HEK293 (cell line): ENCODE measurements around the gene FAAH.
A peak's percentile ranks its signal among the peaks of the same experiment; 100 is the strongest.

Experiments
- CTCF ChIA-PET: fragments of 350-600 bp; formaldehyde crosslinking; extraction: SDS; loops from one replicate; lab custom pipeline; 2021; ENCODE audit warnings: antibody characterized with exemption; lab: Yijun Ruan, JAX
- POLR2A ChIA-PET: fragments of 300-600 bp; formaldehyde crosslinking; extraction: SDS; loops from one replicate; lab custom pipeline; 2020; ENCODE audit warnings: antibody characterized with exemption, inconsistent platforms; lab: Yijun Ruan, JAX
- H3K27ac ChIP-seq: fragments of 200-500 bp; sonication (Bioruptor generic); 2 replicates; pipeline ENCODE4 v1.5.1; 2014; ENCODE audit warnings: low read depth, low read length, control low read depth, inconsistent platforms; ENCODE audit errors: extremely low read depth
- H3K36me3 ChIP-seq, 2 experiments: fragments of 200-500 bp in 1 of 2; sonication (Bioruptor generic) in 1 of 2; 1 replicate in 1 of 2; 2 replicates in 1 of 2; pipeline ENCODE4 v1.5.1; 2014 to 2017; ENCODE audit warnings: inconsistent platforms in 2 of 2, low read length in 2 of 2; ENCODE audit not compliant: control insufficient read depth in 2 of 2, insufficient read depth in 1 of 2
- H3K4me1 ChIP-seq: fragments of 200-500 bp; sonication (Bioruptor generic); 2 replicates; pipeline ENCODE4 v1.5.1; 2014; ENCODE audit warnings: mild to moderate bottlenecking, low read length, inconsistent platforms; ENCODE audit not compliant: control insufficient read depth, insufficient read depth
- H3K4me3 ChIP-seq: 2 replicates; pipeline ENCODE4 v1.5.1; 2011; ENCODE audit warnings: low read depth, mild to moderate bottlenecking, control low read depth, low read length, moderate library complexity
- H3K9me3 ChIP-seq: fragments of 200-500 bp; sonication (Bioruptor generic); 2 replicates; pipeline ENCODE4 v1.5.1; 2014; ENCODE audit warnings: low read depth, low read length, inconsistent platforms; ENCODE audit not compliant: control insufficient read depth, insufficient read depth
- RBAK ChIP-seq: fragments of 450-650 bp; formaldehyde crosslinking; IDR thresholded peaks from 2 replicates; pipeline ENCODE4 v1.5.1; 2016; ENCODE audit warnings: missing biosample characterization, missing genetic modification characterization
- SALL2 ChIP-seq: fragments of 450-650 bp; formaldehyde crosslinking; IDR thresholded peaks from 2 replicates; pipeline ENCODE4 v1.5.0; 2017; ENCODE audit warnings: missing biosample characterization, mild to moderate bottlenecking, missing genetic modification characterization, borderline replicate concordance
- SCRT1 ChIP-seq: fragments of 450-650 bp; formaldehyde crosslinking; IDR thresholded peaks from 2 replicates; pipeline ENCODE4 v1.5.1; 2016; ENCODE audit warnings: missing biosample characterization, missing genetic modification characterization, borderline replicate concordance
- SCRT2 ChIP-seq: fragments of 450-650 bp; formaldehyde crosslinking; IDR thresholded peaks from 2 replicates; pipeline ENCODE4 v1.5.1; 2016; ENCODE audit warnings: missing biosample characterization, missing genetic modification characterization
- WT1 ChIP-seq: fragments of 450-650 bp; formaldehyde crosslinking; IDR thresholded peaks from 2 replicates; pipeline ENCODE4 v1.5.1; 2016; ENCODE audit warnings: missing biosample characterization, missing genetic modification characterization
- ZBTB17 ChIP-seq: fragments of 450-650 bp; formaldehyde crosslinking; IDR thresholded peaks from 2 replicates; pipeline ENCODE4 v1.5.1; 2016; ENCODE audit warnings: missing biosample characterization, missing genetic modification characterization
- ZBTB7A ChIP-seq: fragments of 450-650 bp; formaldehyde crosslinking; IDR thresholded peaks from 2 replicates; pipeline ENCODE4 v1.5.1; 2016; ENCODE audit warnings: low read depth, missing biosample characterization, missing genetic modification characterization
- ZFP3 ChIP-seq: fragments of 450-650 bp; formaldehyde crosslinking; IDR thresholded peaks from 2 replicates; pipeline ENCODE4 v1.5.1; 2016; ENCODE audit warnings: low read depth, missing biosample characterization, missing genetic modification characterization
- ZNF157 ChIP-seq: fragments of 450-650 bp; formaldehyde crosslinking; IDR thresholded peaks from 2 replicates; pipeline ENCODE4 v1.5.1; 2016; ENCODE audit warnings: missing biosample characterization, missing genetic modification characterization
- ZNF223 ChIP-seq: fragments of 450-650 bp; formaldehyde crosslinking; IDR thresholded peaks from 2 replicates; pipeline ENCODE4 v1.5.1; 2016; ENCODE audit warnings: missing biosample characterization, missing genetic modification characterization
- ZNF266 ChIP-seq: fragments of 450-650 bp; formaldehyde crosslinking; IDR thresholded peaks from 2 replicates; pipeline ENCODE4 v1.5.1; 2016; ENCODE audit warnings: missing biosample characterization, missing genetic modification characterization, low read depth
- ZNF354C ChIP-seq: fragments of 450-650 bp; formaldehyde crosslinking; IDR thresholded peaks from 2 replicates; pipeline ENCODE4 v1.5.1; 2016; ENCODE audit warnings: missing biosample characterization, missing genetic modification characterization, low read depth, borderline replicate concordance
- ZNF391 ChIP-seq: fragments of 450-650 bp; formaldehyde crosslinking; IDR thresholded peaks from 2 replicates; pipeline ENCODE4 v1.5.1; 2016; ENCODE audit warnings: low read depth, missing biosample characterization, missing genetic modification characterization, borderline replicate concordance
- ZNF555 ChIP-seq: fragments of 450-650 bp; formaldehyde crosslinking; conservative IDR thresholded peaks from 2 replicates; pipeline ENCODE4 v1.5.1; 2017; ENCODE audit warnings: missing biosample characterization, mild to moderate bottlenecking, missing genetic modification characterization, inconsistent platforms
- ZNF571 ChIP-seq: fragments of 450-650 bp; formaldehyde crosslinking; IDR thresholded peaks from 2 replicates; pipeline ENCODE4 v1.5.0; 2017; ENCODE audit warnings: missing biosample characterization, missing genetic modification characterization
- ZNF585B ChIP-seq: fragments of 450-650 bp; formaldehyde crosslinking; IDR thresholded peaks from 2 replicates; pipeline ENCODE4 v1.5.1; 2016; ENCODE audit warnings: missing biosample characterization, missing genetic modification characterization
- ZNF596 ChIP-seq: fragments of 450-650 bp; IDR thresholded peaks from 2 replicates; pipeline ENCODE4 v1.5.0; 2018; ENCODE audit warnings: missing biosample characterization, mild to moderate bottlenecking, missing genetic modification characterization, moderate library complexity
- ZNF600 ChIP-seq: fragments of 450-650 bp; formaldehyde crosslinking; IDR thresholded peaks from 2 replicates; pipeline ENCODE4 v1.5.1; 2016; ENCODE audit warnings: missing biosample characterization, missing genetic modification characterization
- ZNF660 ChIP-seq: fragments of 450-650 bp; IDR thresholded peaks from 2 replicates; pipeline ENCODE4 v1.5.1; 2018; ENCODE audit warnings: missing biosample characterization, mild to moderate bottlenecking, missing genetic modification characterization
- ZNF768 ChIP-seq: fragments of 450-650 bp; formaldehyde crosslinking; IDR thresholded peaks from 2 replicates; pipeline ENCODE4 v1.5.1; 2018; ENCODE audit warnings: missing biosample characterization, mild to moderate bottlenecking, missing genetic modification characterization
- TF ChIP-seq, protein P1 (sequence below): fragments of 450-650 bp; formaldehyde crosslinking; IDR thresholded peaks from 2 replicates; pipeline ENCODE4 v1.5.1; 2017; ENCODE audit warnings: missing biosample characterization, missing genetic modification characterization
- TF ChIP-seq, protein P2 (sequence below): fragments of 450-650 bp; formaldehyde crosslinking; IDR thresholded peaks from 2 replicates; pipeline ENCODE4 v1.5.1; 2017; ENCODE audit warnings: missing biosample characterization, mild to moderate bottlenecking, missing genetic modification characterization, moderate library complexity
- TF ChIP-seq, protein P3 (sequence below): fragments of 450-650 bp; formaldehyde crosslinking; optimal IDR thresholded peaks from 2 replicates; pipeline ENCODE3; 2016; ENCODE audit warnings: missing biosample characterization, mild to moderate bottlenecking, missing genetic modification characterization
- TF ChIP-seq, protein P4 (sequence below): fragments of 450-650 bp; formaldehyde crosslinking; IDR thresholded peaks from 2 replicates; pipeline ENCODE4 v1.5.1; 2017; ENCODE audit warnings: missing biosample characterization, missing genetic modification characterization

Gene FAAH

DNA sequence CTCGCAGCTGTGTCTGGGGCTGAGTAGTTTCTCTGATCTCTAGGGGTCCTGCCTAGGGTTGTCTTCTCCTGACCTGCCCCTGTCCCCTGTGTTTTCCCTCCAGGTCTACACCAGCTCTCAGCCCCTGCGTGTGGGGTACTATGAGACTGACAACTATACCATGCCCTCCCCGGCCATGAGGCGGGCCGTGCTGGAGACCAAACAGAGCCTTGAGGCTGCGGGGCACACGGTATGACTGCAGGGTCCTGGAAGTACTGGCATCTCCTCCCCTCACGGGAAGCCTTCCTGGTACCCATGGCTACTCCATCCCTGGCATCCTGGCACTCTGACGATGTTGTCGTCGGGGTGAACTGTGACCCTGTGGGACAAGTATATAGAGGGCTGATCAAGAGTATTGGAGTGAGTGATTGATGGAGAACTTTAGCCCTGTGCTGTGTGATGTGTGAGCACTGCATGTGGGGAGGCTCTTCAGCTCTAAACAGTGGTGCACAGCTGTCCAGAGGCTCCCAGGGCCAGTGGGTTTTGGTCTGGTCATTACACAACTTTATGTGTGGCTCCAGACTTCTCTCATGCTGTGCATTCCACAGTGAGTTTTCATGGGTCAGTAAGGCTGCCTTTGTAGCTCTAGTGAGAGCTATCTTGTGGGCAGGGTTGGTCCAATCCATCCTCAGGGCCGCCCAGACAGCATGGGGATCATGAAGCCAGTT, 14.4 kb downstream of the FAAH start:
- Histone ChIP-seq H3K4me3 (no peak overlapping the region), H3K36me3 (no peaks in the 10 kb centered on the region), H3K27ac (no peak overlapping the region), H3K4me1 (no peaks in the 10 kb centered on the region), H3K9me3 (no peaks in the 10 kb centered on the region)
- CTCF ChIA-PET = interaction anchor here (0.6 to 5.2 kb wide), 10 partner anchors 10 to 139 kb away, joined by 3 to 26 read pairs (median 5); no protein-coding TSS in a partner anchor
- POLR2A ChIA-PET = no interaction called here
- TF ChIP-seq ZNF555 (tag by site-specific recombination) = no peak
- TF ChIP-seq, protein P1, sequence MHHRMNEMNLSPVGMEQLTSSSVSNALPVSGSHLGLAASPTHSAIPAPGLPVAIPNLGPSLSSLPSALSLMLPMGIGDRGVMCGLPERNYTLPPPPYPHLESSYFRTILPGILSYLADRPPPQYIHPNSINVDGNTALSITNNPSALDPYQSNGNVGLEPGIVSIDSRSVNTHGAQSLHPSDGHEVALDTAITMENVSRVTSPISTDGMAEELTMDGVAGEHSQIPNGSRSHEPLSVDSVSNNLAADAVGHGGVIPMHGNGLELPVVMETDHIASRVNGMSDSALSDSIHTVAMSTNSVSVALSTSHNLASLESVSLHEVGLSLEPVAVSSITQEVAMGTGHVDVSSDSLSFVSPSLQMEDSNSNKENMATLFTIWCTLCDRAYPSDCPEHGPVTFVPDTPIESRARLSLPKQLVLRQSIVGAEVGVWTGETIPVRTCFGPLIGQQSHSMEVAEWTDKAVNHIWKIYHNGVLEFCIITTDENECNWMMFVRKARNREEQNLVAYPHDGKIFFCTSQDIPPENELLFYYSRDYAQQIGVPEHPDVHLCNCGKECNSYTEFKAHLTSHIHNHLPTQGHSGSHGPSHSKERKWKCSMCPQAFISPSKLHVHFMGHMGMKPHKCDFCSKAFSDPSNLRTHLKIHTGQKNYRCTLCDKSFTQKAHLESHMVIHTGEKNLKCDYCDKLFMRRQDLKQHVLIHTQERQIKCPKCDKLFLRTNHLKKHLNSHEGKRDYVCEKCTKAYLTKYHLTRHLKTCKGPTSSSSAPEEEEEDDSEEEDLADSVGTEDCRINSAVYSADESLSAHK (tag by site-specific recombination) = no peak
- TF ChIP-seq ZNF266 = no peak
- no peak for TF ChIP-seq ZNF354C (tag by site-specific recombination)
- no peak for TF ChIP-seq WT1
- TF ChIP-seq SALL2 = no peak

DNA sequence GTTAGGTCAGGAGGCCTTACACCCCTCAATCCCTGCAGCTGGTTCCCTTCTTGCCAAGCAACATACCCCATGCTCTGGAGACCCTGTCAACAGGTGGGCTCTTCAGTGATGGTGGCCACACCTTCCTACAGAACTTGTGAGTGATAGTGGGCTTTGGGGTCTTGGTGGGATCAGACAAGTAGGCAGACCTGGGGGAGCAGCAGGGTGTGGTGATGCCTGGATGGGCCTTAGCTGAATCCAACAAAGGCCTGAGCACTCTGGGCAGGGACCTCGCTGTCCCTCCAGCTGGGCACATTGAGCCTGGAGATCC, 14.9 kb downstream of the FAAH start:
- CTCF ChIA-PET = interaction anchor here (0.6 to 5.2 kb wide), 8 partner anchors 9 to 329 kb away, joined by 3 to 26 read pairs (median 4); no protein-coding TSS in a partner anchor

DNA sequence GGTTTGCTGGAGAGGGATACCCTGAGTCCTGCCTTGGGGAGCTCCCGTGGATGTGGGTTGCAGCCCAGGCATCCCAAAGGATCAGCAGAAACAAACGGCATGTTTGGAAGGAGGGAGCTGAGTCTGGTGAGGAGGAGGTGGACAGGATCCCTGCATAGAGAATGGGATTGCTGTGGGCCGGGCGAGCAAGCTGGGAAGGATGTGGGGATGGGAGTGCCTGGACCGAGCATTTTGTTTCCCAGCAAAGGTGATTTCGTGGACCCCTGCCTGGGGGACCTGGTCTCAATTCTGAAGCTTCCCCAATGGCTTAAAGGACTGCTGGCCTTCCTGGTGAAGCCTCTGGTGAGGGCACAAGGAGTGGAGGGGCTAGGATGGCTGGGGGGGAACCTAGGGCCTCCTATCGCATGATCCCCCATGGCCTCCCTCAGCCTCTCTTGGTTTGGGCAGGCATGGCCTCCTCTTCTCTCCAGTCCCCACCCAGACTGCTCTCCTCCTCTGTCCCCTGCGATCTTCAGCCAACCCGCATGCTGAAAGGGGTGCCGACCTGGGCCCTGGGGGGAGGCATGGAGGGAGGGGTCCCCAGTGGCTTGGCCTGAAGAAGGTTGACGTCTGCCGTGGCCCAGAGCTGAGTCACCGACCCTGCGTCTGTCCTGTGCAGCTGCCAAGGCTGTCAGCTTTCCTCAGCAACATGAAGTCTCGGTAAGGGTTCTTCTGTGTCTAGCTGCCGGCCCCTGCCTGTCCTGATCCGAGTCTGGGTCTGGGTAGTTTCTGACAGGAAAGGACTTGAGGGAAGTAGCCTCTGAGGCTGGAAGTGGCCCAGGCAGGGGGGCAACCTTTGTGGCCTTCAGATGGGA, 16.3 kb downstream of the FAAH start:
- no peak for TF ChIP-seq ZBTB7A (tag by site-specific recombination)
- no peak for TF ChIP-seq ZFP3 (tag by site-specific recombination)
- TF ChIP-seq, protein P2, sequence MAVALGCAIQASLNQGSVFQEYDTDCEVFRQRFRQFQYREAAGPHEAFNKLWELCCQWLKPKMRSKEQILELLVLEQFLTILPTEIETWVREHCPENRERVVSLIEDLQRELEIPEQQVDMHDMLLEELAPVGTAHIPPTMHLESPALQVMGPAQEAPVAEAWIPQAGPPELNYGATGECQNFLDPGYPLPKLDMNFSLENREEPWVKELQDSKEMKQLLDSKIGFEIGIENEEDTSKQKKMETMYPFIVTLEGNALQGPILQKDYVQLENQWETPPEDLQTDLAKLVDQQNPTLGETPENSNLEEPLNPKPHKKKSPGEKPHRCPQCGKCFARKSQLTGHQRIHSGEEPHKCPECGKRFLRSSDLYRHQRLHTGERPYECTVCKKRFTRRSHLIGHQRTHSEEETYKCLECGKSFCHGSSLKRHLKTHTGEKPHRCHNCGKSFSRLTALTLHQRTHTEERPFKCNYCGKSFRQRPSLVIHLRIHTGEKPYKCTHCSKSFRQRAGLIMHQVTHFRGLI (tag by site-specific recombination) = no peak
- TF ChIP-seq, protein P3, sequence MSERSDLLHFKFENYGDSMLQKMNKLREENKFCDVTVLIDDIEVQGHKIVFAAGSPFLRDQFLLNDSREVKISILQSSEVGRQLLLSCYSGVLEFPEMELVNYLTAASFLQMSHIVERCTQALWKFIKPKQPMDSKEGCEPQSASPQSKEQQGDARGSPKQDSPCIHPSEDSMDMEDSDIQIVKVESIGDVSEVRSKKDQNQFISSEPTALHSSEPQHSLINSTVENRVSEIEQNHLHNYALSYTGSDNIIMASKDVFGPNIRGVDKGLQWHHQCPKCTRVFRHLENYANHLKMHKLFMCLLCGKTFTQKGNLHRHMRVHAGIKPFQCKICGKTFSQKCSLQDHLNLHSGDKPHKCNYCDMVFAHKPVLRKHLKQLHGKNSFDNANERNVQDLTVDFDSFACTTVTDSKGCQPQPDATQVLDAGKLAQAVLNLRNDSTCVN (tag by site-specific recombination) = no peak
- TF ChIP-seq ZNF571 (tag by site-specific recombination) = no peak
- TF ChIP-seq ZNF600 (tag by site-specific recombination) = no peak
- no peak for TF ChIP-seq RBAK (tag by site-specific recombination)
- TF ChIP-seq ZNF768 = no peak
- TF ChIP-seq ZNF266 = no peak
- no peak for TF ChIP-seq ZNF596 (tag by site-specific recombination)
- TF ChIP-seq ZNF585B (tag by site-specific recombination) = no peak
- no peak for TF ChIP-seq ZNF223 (tag by site-specific recombination)
- TF ChIP-seq ZNF555 (tag by site-specific recombination) = no peak
- TF ChIP-seq, protein P4, sequence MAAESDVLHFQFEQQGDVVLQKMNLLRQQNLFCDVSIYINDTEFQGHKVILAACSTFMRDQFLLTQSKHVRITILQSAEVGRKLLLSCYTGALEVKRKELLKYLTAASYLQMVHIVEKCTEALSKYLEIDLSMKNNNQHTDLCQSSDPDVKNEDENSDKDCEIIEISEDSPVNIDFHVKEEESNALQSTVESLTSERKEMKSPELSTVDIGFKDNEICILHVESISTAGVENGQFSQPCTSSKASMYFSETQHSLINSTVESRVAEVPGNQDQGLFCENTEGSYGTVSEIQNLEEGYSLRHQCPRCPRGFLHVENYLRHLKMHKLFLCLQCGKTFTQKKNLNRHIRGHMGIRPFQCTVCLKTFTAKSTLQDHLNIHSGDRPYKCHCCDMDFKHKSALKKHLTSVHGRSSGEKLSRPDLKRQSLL (tag by site-specific recombination) = no peak
- no peak overlapping the region for H3K4me3 ChIP-seq
- H3K9me3 ChIP-seq = no peaks in the 10 kb centered on the region
- no peaks in the 10 kb centered on the region for H3K36me3 ChIP-seq
- no peak overlapping the region for H3K27ac ChIP-seq
- CTCF ChIA-PET = interaction anchor here (0.6 to 5.2 kb wide), 9 partner anchors 8 to 855 kb away, joined by 3 to 26 read pairs (median 4); a partner anchor contains a TSS
- POLR2A ChIA-PET = no interaction called here
- no peaks in the 10 kb centered on the region for H3K4me1 ChIP-seq

More for the DNA sequence above, 14.9 kb downstream of the FAAH start:
- no peak overlapping the region for H3K27ac ChIP-seq
- no peak for TF ChIP-seq ZBTB17 (tag by site-specific recombination)
- TF ChIP-seq ZNF555 (tag by site-specific recombination) = no peak
- TF ChIP-seq ZNF585B (tag by site-specific recombination) = no peak
- no peak for TF ChIP-seq ZNF391 (tag by site-specific recombination)
- TF ChIP-seq ZNF157 (tag by site-specific recombination) = no peak
- TF ChIP-seq SCRT2 (tag by site-specific recombination) = peak; percentile 89
- TF ChIP-seq ZNF660 = no peak
- peak; percentile 75; the same call in 1 of the 2 replicates for TF ChIP-seq SCRT1
- H3K9me3 ChIP-seq = no peaks in the 10 kb centered on the region
- no peak overlapping the region for H3K4me3 ChIP-seq
- POLR2A ChIA-PET = no interaction called here
- H3K36me3 ChIP-seq = no peaks in the 10 kb centered on the region
- H3K4me1 ChIP-seq = no peaks in the 10 kb centered on the region
